DMS79 treated with DMSO at 0.1 percent for 48 hours (cell line): ENCODE results near the gene BAZ1B.
"Not testable (repeated sequence)": the region's sequence is repeated elsewhere in the genome, so short reads cannot be mapped to it uniquely, and the experiment has no call there.

Experiments
- DNase-seq: peaks from one replicate; lab custom pipeline; 2025; lab: John Stamatoyannopoulos, UW

Gene BAZ1B

GRCh38 chr7:73541722-73542121, 19.6 kb upstream of the BAZ1B start:
- no peak for DNase-seq

- no peak for DNase-seq
Measured at GRCh38 chr7:73539709-73540108, 17.6 kb upstream of the BAZ1B start.

GRCh38 chr7:73538510-73538909, 16.4 kb upstream of the BAZ1B start:
- DNase-seq, result not testable (repeated sequence)

- DNase-seq, result no peak
Measured at GRCh38 chr7:73537051-73537450, 15.0 kb upstream of the BAZ1B start.

GRCh38 chr7:73536479-73536878, 14.4 kb upstream of the BAZ1B start:
- no peak for DNase-seq

- DNase-seq, result not testable (repeated sequence)
Measured at GRCh38 chr7:73535918-73536317, 13.8 kb upstream of the BAZ1B start.

- DNase-seq, result no peak
Measured at GRCh38 chr7:73533742-73534141, 11.6 kb upstream of the BAZ1B start.

- DNase-seq, result no peak
Measured at GRCh38 chr7:73532224-73532623, 10.1 kb upstream of the BAZ1B start.

- DNase-seq, result no peak
Measured at GRCh38 chr7:73530800-73531199, 8.7 kb upstream of the BAZ1B start.

GRCh38 chr7:73526896-73527821, 5.1 kb upstream of the BAZ1B start:
- no peak for DNase-seq

- not testable (repeated sequence) for DNase-seq
Measured at GRCh38 chr7:73526158-73526494, 4.0 kb upstream of the BAZ1B start.

GRCh38 chr7:73521636-73522104, 423 bp downstream of the BAZ1B start:
- no peak for DNase-seq

- DNase-seq, result peak; percentile 30
Measured at GRCh38 chr7:73520673-73521635, 1.1 kb downstream of the BAZ1B start.

GRCh38 chr7:73519867-73520672, 2.0 kb downstream of the BAZ1B start:
- no peak for DNase-seq

- DNase-seq, result no peak
Measured at GRCh38 chr7:73518470-73518869, 3.6 kb downstream of the BAZ1B start.

GRCh38 chr7:73517241-73517995, 4.7 kb downstream of the BAZ1B start:
- DNase-seq, result peak; percentile 78

GRCh38 chr7:73515178-73515577, 6.9 kb downstream of the BAZ1B start:
- no peak for DNase-seq

- no peak for DNase-seq
Measured at GRCh38 chr7:73512018-73512780, 9.9 kb downstream of the BAZ1B start.

GRCh38 chr7:73509463-73509862, 12.6 kb downstream of the BAZ1B start:
- DNase-seq, result no peak

GRCh38 chr7:73507556-73507955, 14.5 kb downstream of the BAZ1B start:
- DNase-seq, result no peak
